BE2C (cell line): Measurements from ENCODE around the gene POLR2F.

Experiments
- DNase-seq: peaks from one replicate; pipeline ENCODE4 v3.0.0-alpha.2; 2020
- H3K27me3 ChIP-seq: fragments of 250-450 bp; sonication (Bioruptor Pico); 2 replicates; pipeline ENCODE4 v1.5.1; 2020; ENCODE audit warnings: mild to moderate bottlenecking
- H3K36me3 ChIP-seq: fragments of 250-450 bp; sonication (Bioruptor Pico); 2 replicates; pipeline ENCODE4 v1.5.1; 2020; ENCODE audit warnings: mild to moderate bottlenecking
- H3K4me1 ChIP-seq: fragments of 250-450 bp; sonication (Bioruptor Pico); 2 replicates; pipeline ENCODE4 v1.5.1; 2020
- H3K4me3 ChIP-seq: 2 replicates; pipeline ENCODE4 v1.5.1; 2011; ENCODE audit warnings: low read depth, low read length
- H3K9me3 ChIP-seq: fragments of 250-450 bp; sonication (Bioruptor Pico); 2 replicates; pipeline ENCODE4 v1.5.1; 2020
- CTCF ChIP-seq: IDR thresholded peaks from 2 replicates; pipeline ENCODE4 v1.5.1; 2012; ENCODE audit warnings: mild to moderate bottlenecking, low read depth, low read length

POLR2F gene

DNA sequence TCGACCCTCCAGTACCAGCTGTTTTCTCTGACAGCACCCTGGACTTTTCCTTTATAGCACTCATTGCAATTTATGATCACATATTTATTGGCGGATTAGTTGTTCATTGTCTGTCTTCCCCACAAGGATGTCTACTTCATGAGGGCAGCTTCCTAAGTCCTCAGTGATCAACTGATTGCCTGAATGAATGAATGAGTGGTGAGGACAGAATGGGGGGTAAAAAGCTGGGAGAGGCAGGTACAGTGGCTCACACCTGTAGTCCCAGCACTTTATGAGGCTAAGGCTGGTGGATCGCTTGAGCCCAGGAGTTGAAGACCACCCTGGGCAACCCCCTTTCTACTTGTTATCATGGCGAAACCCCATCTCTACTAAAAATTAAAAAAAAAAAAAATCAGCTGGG is 42.0 kb downstream of the POLR2F start:
- peaks cover 24% of the 10 kb centered on the region for H3K4me1 ChIP-seq
- H3K27me3 ChIP-seq, result no peaks in the 10 kb centered on the region
- H3K9me3 ChIP-seq, result no peaks in the 10 kb centered on the region
- no peaks in the 10 kb centered on the region for H3K36me3 ChIP-seq
- H3K4me3 ChIP-seq, result no peak overlapping the region
- DNase-seq, result no peak
- TF ChIP-seq CTCF, result no peak

- Histone ChIP-seq H3K4me1 (peaks cover 24% of the 10 kb centered on the region), H3K36me3 (no peaks in the 10 kb centered on the region), H3K9me3 (no peaks in the 10 kb centered on the region), H3K4me3 (no peak overlapping the region), H3K27me3 (no peaks in the 10 kb centered on the region)
- peak; percentile 76 for DNase-seq
- TF ChIP-seq CTCF, result no peak
Measured at GRCh38 chr22:37996079-37996478, 42.6 kb downstream of the POLR2F start.

GRCh38 chr22:37996515-37997246 is 43.2 kb downstream of the POLR2F start:
- H3K4me1 ChIP-seq, result peaks cover 24% of the 10 kb centered on the region
- H3K9me3 ChIP-seq, result no peaks in the 10 kb centered on the region
- TF ChIP-seq CTCF, result no peak
- no peaks in the 10 kb centered on the region for H3K27me3 ChIP-seq
- no peak overlapping the region for H3K4me3 ChIP-seq
- no peak for DNase-seq
- no peaks in the 10 kb centered on the region for H3K36me3 ChIP-seq

- no peak for TF ChIP-seq CTCF
Measured at GRCh38 chr22:37998543-37998942, 45.0 kb downstream of the POLR2F start.

DNA sequence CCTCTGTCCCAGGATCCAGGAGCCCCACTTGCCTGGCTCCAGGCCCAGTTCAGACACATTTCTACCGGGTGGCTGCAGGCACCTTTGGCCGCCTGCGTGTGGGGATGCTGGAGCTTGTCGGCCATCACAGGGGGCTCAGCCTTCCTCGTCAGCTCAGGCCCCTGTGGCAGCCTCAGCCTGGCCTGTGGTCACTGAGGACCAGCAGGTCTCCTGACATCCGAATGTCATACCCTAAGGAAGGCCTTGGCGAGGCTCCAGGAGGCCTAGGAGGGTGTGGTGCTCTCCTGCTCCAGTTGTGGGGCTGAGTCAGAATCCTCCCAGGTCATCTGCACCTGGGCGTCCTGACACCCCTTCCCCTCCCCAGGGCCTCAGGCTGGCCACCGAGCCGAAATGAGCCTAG is 45.7 kb downstream of the POLR2F start:
- no peak overlapping the region for H3K4me3 ChIP-seq
- no peaks in the 10 kb centered on the region for H3K27me3 ChIP-seq
- DNase-seq, result no peak
- H3K9me3 ChIP-seq, result no peaks in the 10 kb centered on the region
- peaks cover 24% of the 10 kb centered on the region for H3K4me1 ChIP-seq
- no peaks in the 10 kb centered on the region for H3K36me3 ChIP-seq
- no peak for TF ChIP-seq CTCF

More at GRCh38 chr22:37998543-37998942, 45.0 kb downstream of the POLR2F start:
- Histone ChIP-seq H3K4me3 (no peak overlapping the region), H3K9me3 (no peaks in the 10 kb centered on the region), H3K4me1 (peaks cover 24% of the 10 kb centered on the region), H3K36me3 (no peaks in the 10 kb centered on the region), H3K27me3 (no peaks in the 10 kb centered on the region)
- DNase-seq, result no peak

GRCh38 chr22:37999640-38000272 is 46.3 kb downstream of the POLR2F start:
- Histone ChIP-seq H3K9me3 (no peaks in the 10 kb centered on the region), H3K4me3 (no peak overlapping the region), H3K27me3 (no peaks in the 10 kb centered on the region), H3K4me1 (peaks cover 24% of the 10 kb centered on the region), H3K36me3 (no peaks in the 10 kb centered on the region)
- peak; percentile 86 for DNase-seq
- TF ChIP-seq CTCF, result no peak
